Activated CD4-positive, alpha-beta T cell treated with anti-CD3 and anti-CD28 coated beads, Interleukin-2, Interleukin-4, amounts not matched to agents 100 ng/mL and 50 ng/mL, durations not matched to agents 16 hours and 8 hours (primary cell): ENCODE measurements around the gene NCF1.
"Not testable (repeated sequence)": the region's sequence is repeated elsewhere in the genome, so short reads cannot be mapped to it uniquely, and the experiment has no call there.

Experiments used
- DNase-seq: peaks from one replicate; pipeline ENCODE4 v3.0.0-alpha.2; 2020; ENCODE audit warnings: low spot score

NCF1 gene

DNA sequence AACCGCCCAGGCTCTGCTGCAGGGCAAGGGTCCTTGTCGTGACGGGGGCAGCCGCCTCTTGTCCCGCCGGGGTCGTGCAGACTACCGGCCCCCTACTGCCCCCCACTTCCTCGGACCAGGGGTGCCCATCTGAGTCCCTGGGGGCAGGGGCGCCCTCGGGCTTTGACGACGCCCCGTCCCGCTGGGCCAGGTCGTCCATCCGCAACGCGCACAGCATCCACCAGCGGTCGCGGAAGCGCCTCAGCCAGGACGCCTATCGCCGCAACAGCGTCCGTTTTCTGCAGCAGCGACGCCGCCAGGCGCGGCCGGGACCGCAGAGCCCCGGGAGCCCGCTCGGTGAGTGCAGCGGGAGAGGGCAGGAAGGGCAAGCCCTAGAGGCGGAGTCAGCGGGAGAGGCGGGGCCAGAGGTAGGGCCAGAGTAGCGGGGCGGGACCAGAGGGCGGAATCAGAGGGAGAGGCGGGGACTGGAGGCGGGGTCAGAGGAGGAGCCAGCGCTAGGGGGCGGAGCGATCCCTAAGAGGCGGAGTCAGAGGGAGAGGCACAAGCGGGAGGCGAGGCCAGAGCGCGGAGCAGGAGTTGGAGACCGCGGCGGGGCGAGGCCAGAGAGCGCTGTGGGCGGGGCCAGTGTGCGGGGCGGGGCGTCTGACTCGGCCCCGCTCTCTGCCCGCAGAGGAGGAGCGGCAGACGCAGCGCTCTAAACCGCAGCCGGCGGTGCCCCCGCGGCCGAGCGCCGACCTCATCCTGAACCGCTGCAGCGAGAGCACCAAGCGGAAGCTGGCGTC lies 14.7 kb downstream of the NCF1 start:
- DNase-seq: peak; percentile 98

DNA sequence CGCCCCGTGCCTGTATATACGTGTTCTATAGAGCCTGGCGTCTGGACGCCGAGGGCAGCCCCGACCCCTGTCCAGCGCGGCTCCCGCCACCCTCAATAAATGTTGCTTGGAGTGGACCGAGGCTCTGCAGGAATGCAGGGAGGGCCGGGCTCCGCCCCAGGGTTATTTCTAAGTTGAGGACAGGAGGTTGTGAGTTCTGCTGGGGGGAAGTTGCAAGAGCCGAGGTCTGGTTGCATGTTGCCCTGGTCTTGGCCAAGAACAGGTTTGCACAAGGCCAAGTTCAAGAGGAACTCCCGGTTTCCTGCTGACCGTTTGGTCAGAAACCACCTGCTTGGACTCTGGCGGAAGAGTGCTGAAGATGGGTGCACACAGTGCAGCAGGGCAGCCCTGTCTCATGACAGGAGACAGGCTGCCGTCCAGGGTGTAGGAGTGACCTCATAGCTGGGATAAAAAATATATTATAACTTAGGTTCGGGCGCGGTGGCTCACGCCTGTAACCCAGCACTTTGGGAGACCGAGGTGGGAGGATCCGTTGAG lies 15.5 kb downstream of the NCF1 start:
- DNase-seq: not testable (repeated sequence)

DNA sequence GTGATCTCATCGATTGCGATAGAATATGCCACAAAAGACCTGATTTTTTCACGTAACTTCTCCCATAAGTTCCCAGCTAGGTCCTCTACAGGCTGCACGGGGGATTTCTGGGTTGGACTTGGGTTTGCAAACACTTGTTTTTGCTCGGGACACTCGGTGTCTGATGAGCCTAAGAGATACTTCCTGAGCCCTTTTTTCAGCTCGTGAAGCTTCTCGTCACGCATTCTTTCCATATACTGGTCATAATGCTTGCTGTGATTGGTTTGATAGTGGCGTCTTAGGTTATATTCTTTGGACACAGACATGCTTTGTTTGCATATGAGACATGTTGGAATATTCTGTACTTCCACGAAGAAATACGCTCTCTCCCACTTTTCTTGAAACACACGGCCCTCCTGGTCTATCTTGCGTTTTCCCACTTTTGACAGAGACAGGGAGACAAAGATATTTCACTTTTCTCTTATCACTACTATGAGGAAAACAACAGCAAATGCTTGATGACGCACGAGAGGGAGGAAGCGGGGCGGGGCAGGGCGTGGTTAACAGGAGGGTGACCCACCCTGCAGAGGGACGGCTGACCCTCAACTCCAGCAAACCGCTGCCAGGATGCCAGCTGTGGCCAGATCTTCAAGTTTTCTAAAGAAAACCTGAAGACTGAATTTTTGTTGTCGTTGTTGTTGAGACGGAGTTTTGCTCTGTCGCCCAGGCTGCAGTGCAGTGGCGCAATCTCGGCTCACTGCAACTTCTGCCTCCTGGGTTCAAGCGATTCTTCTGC lies 24.2 kb downstream of the NCF1 start:
- DNase-seq: not testable (repeated sequence)

DNA sequence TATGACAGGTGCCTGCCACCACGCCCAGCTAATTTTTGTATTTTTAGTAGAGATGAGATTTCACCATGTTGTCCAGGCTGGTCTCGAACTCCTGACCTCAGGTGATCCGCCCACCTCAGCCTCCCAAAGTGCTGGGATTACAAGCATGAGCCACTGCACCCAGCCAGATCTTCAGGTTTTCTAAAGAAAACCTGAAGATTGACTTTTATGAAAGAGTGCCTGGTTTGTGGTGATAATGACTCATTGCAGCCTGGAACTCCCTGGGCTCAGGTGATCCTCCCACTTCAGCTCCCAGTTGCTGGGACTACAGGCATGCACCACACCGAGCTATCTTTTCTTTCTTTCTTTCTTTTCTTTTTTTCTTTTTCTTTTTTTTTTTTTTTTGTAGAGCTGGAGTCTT lies 24.8 kb downstream of the NCF1 start:
- DNase-seq: peak; percentile 15

- DNase-seq: not testable (repeated sequence)
Observed at GRCh38 chr7:74815882-74816281, 42.1 kb downstream of the NCF1 start.

DNA sequence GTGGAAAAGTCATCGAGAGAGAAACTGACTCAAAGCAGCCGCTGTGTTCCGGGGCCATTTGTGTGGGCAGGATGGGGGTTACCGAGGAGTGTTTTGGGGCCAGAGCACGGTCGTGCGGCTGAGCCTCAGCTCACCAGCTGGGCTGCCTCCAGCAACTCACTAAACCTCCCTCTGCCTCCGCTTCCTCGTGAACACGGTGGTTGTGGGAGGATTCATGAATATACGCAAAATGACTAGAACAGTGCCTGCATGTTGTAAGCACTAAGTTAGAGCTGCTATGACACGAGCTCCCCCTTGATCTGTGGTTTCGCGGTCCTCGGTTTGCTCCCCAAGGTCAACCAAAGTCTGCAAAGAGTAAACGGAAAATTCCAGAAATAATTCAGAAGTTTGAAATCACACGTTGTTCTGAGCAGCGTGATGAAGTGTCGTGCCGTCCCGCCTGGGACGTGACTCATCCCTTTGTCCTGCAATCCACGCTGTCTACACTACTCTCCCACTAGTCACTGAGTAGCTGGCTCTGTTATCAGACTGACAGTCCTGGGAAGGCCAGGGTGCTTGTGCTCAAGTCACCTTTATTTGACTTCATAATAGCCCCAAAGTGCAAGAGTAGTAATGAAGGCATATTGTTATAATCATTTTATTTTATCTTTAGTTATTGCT lies 46.5 kb downstream of the NCF1 start:
- not testable (repeated sequence) for DNase-seq

DNA sequence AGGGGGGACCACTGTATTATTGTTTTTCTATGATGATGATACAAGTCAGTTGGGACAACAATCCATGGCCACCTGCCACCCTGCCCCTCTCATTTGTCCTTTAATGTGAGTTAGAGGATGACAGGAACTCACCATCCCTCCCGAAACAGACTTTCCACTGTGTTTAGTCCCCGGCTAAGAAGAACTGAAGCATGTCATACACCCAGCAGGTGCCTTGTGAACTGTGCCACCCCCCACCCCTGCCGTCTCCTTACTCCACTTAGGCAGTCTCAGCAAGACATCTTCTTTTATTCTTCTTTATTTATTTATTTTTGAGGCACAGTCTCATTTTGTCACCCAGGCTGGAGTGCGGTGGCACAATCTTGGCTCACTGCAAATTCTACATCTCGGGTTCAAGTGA lies 47.4 kb downstream of the NCF1 start:
- not testable (repeated sequence) for DNase-seq

GRCh38 chr7:74829959-74830358 lies 56.1 kb downstream of the NCF1 start:
- not testable (repeated sequence) for DNase-seq

DNA sequence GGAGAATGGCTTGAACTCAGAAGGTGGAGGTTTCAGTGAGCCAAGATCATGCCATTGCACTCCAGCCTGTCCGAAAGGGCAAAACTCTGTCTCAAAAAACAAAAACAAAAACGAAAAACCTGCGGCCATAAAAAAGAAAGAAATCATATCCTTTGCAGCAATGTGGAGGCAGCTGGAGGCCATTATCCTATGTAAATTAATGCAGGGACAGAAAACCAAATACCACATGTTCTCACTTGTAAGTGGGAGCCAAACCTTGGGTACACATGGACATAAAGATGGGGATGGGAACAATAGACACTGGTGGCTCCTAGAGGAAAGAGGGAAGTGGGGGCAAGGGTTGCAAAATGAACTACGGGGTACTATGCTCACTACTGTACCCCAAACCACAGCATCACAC lies 56.6 kb downstream of the NCF1 start:
- DNase-seq: not testable (repeated sequence)
